IPS DF 6.9 (cell line): ENCODE results near the gene GOLGA6B.
"Not testable (repeated sequence)": the region's sequence is repeated elsewhere in the genome, so short reads cannot be mapped to it uniquely, and the experiment has no call there.

ENCODE experiments used
- DNase-seq: peaks from one replicate; pipeline ENCODE4 v3.0.0-alpha.2; 2013; ENCODE audit warnings: low read depth, low spot score
- H3K27ac ChIP-seq: one replicate; pipeline ENCODE4 v1.5.1; 2013; ENCODE audit warnings: low read length, control low read depth
- H3K27me3 ChIP-seq: 2 replicates; pipeline ENCODE4 v1.6.1; 2013; ENCODE audit warnings: mild to moderate bottlenecking, low read length; ENCODE audit not compliant: control insufficient read depth, insufficient read depth
- H3K36me3 ChIP-seq: 2 replicates; pipeline ENCODE4 v1.6.1; 2013; ENCODE audit warnings: low read length; ENCODE audit not compliant: control insufficient read depth, insufficient read depth
- H3K4me1 ChIP-seq: 2 replicates; pipeline ENCODE4 v1.6.1; 2013; ENCODE audit warnings: low read length; ENCODE audit not compliant: control insufficient read depth, insufficient read depth
- H3K4me3 ChIP-seq: 2 replicates; pipeline ENCODE4 v1.5.1; 2013; ENCODE audit warnings: mild to moderate bottlenecking, low read length
- H3K9me3 ChIP-seq: 2 replicates; pipeline ENCODE4 v1.6.1; 2013; ENCODE audit warnings: low read length, inconsistent platforms; ENCODE audit not compliant: control insufficient read depth, insufficient read depth
- WGBS: extraction: QIAGEN DNeasy Blood & Tissue Kit; methylation state at CpG from one replicate; pipeline ENCODE4 v1.1.7; 2013; ENCODE audit warnings: mixed read lengths, missing lambda C conversion rate; ENCODE audit not compliant: insufficient read length, insufficient coverage; 5-methylcytosine and 5-hydroxymethylcytosine counted together

Gene GOLGA6B

GRCh38 chr15:72665706-72666105, 11.2 kb downstream of the GOLGA6B start:
- not testable (repeated sequence) for H3K27ac ChIP-seq, H3K9me3 ChIP-seq, H3K4me1 ChIP-seq, DNase-seq, H3K36me3 ChIP-seq, H3K4me3 ChIP-seq, H3K27me3 ChIP-seq
- WGBS = no CpG with 5 or more reads among the region's 11 CpGs

DNA sequence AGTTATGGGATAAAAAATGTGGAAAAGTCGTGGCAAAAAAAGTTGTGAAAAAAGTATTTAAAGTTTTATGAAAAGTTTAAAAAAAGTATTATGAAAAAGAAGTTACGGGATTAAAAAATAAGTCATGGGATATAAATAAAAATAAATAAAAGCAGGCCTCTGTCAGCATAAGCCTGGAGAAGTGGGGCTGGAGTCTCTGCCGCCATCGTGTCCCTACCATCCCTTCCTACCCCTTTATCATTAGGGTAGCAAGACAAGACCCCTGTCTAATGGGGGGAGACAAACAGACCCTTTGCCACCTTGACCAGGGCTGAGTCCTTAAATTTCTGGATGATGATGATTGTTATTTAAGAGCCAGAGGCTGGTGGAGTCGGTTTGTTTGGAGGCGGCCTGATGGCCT, 15.3 kb downstream of the GOLGA6B start:
- H3K9me3 ChIP-seq, H3K27ac ChIP-seq, DNase-seq, H3K27me3 ChIP-seq, H3K4me1 ChIP-seq, H3K4me3 ChIP-seq, H3K36me3 ChIP-seq: not testable (repeated sequence)
- WGBS = no CpG with 5 or more reads among the region's 6 CpGs

DNA sequence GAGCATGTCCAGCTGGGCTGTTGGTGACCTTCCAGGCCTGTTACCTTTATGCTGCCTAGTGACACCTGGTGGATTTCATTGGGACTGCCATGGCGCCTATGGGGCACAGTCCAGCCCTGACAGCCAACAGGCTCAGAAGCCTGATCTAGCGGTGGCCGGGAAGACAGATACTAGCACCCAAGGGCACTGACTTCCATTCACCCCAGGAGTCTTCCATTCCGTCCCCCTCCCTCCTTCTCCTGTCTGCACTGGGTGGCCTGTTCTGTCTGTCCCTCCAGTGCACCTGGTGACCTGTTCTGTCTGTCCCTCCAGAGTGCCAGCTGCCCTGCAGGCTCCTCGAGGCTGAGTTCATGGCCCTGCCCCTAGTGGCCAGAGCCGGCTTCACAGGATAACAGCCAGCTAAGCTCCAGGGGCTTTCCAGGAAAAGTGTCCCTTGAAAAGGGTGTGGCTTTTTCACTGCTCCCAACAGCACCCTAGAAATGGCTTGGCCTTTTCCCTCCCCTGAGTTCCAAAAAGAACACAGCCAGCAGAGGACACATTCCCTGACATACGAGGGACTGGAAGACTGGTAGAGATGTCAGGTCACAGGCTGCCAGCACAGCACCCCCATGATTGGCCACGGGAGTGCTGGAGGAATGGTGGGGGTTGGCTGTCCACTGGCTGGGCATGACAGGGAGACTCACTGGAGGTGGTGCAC, 16.3 kb downstream of the GOLGA6B start:
- H3K27ac ChIP-seq, H3K27me3 ChIP-seq, H3K4me1 ChIP-seq, H3K4me3 ChIP-seq, H3K9me3 ChIP-seq, H3K36me3 ChIP-seq: not testable (repeated sequence)
- peak; percentile 82 for DNase-seq
- WGBS = no CpG with 5 or more reads among the region's 8 CpGs

DNA sequence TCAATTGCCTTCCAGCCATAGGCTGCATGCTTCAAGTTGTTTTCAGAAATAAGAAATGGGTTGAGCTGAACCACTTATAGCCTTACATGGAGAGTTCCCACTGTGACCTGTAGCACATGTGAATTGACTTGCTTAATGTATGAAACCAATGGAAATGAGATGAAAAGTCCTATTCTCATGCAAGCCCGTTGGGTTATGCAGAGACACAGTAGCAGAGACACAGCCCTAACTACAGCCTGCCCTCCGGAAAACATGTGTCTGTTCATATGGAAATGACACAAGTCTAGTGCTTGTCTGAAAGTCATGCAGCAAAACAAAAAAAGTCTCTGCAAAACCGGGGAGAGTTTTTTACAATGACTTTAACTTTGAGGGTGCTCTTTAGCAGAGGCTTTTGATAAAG, 17.0 kb downstream of the GOLGA6B start:
- Histone ChIP-seq H3K4me3 (no peak overlapping the region), H3K27me3 (no peaks in the 10 kb centered on the region), H3K27ac (no peak overlapping the region), H3K4me1 (peaks cover 3% of the 10 kb centered on the region), H3K36me3 (no peaks in the 10 kb centered on the region), H3K9me3 (no peaks in the 10 kb centered on the region)
- WGBS = no CpG with 5 or more reads among the region's 3 CpGs
- no peak for DNase-seq

DNA sequence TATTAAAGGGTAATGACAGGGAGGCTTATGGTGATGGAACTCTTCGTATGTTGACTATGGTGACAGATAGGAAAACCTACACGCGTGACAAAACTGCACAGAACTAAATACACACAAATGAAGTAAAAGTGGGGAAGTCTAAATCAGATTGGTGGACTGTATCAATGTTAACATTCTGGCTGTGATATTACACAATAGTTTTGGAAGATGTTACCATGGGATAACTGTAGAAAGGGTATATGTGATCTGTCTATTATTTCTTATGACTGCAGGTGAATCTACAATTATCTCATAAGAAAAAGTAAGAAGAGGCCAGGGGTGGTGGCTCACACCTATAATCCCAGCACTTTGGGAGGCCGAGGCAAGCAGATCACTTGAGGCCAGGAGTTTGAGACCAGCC, 22.3 kb downstream of the GOLGA6B start:
- no peaks in the 10 kb centered on the region for H3K4me1 ChIP-seq
- no peak overlapping the region for H3K4me3 ChIP-seq
- H3K9me3 ChIP-seq = no peaks in the 10 kb centered on the region
- no peak overlapping the region for H3K27ac ChIP-seq
- H3K27me3 ChIP-seq = no peaks in the 10 kb centered on the region
- no CpG with 5 or more reads among the region's 4 CpGs for WGBS
- H3K36me3 ChIP-seq = no peaks in the 10 kb centered on the region
- DNase-seq = no peak

DNA sequence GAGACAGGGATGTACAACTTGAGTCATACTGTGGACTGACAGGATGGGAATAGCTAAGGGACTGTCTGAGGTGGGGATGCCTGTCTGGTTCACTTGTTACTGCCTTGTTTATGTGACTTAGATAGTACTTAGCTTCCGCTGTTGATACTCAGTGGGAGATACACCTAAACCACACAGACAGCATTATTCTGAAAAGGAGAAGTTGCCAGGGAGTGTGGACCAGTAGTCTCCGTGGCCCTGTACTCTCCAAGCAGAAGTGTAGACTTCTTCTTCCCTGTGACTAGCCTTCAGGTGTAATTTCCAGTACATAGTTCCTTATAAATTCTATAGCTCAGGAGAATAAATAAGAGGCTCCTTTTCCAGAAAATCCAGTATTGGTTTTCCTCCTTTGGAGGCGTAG, 26.4 kb downstream of the GOLGA6B start:
- Histone ChIP-seq H3K36me3 (no peaks in the 10 kb centered on the region), H3K27ac (no peak overlapping the region), H3K27me3 (no peaks in the 10 kb centered on the region), H3K4me1 (no peaks in the 10 kb centered on the region), H3K9me3 (no peaks in the 10 kb centered on the region), H3K4me3 (no peak overlapping the region)
- no peak for DNase-seq
- no CpG with 5 or more reads among the region's 3 CpGs for WGBS

GRCh38 chr15:72682772-72683171, 28.3 kb downstream of the GOLGA6B start:
- WGBS = no CpG with 5 or more reads among the region's 3 CpGs
- no peaks in the 10 kb centered on the region for H3K4me1 ChIP-seq

GRCh38 chr15:72685301-72685924, 30.9 kb downstream of the GOLGA6B start:
- Histone ChIP-seq H3K4me1 (no peaks in the 10 kb centered on the region), H3K4me3 (peak overlapping the region; percentile 70), H3K27me3 (no peaks in the 10 kb centered on the region), H3K36me3 (no peaks in the 10 kb centered on the region), H3K9me3 (no peaks in the 10 kb centered on the region), H3K27ac (no peak overlapping the region)
- no CpG with 5 or more reads among the region's 23 CpGs for WGBS
- DNase-seq = no peak

More at GRCh38 chr15:72682772-72683171, 28.3 kb downstream of the GOLGA6B start:
- no peaks in the 10 kb centered on the region for H3K36me3 ChIP-seq
- H3K27ac ChIP-seq = no peak overlapping the region
- no peaks in the 10 kb centered on the region for H3K27me3 ChIP-seq
- no peak for DNase-seq
- no peaks in the 10 kb centered on the region for H3K9me3 ChIP-seq
- H3K4me3 ChIP-seq = no peak overlapping the region

DNA sequence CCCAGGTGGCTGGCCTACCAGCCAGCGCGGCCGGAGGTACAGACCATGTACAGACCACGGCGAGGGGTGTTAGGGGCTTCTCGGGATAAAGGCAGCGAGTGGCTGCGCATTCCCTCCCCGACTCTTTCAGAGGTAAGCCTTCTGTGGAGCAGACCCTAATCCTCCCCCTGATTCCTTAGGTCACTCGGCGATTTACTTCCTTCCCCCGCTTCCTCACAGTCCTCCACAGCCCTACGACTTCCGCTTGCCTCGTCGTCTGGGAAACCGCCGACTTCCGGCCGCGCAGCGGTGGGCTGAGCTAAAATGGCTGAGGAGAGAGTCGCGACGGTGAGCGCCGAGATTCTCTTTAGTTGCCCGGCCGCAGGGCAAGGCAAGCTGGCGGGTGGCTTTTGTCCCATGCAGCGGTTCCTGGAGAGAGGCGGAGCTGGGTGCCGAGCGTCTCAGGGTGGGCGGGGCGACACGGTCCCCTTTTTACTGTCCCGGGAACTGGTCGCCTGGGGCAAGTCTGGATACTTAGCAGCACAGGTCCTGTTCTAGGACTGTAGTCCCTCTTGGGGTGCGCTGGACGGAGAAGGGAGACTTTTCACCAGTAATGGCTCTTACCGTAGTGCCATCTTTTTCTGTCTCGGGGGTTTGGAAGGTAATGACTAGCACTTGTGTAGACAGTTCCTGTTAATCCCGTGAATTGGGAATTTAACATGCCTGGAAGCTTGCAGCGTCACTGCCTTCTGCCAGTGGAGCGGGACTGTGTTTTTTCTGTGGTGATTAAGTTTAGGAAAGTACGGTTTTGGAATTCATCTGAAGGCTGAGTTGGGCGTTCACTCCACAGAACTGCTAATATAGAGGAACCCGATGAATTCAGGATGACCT, 31.7 kb downstream of the GOLGA6B start, which contains the start of the genes BBS4 and HIGD2B:
Gene BBS4 (plus strand): TSS at position 283 of the 870 bp plus-strand sequence. CDS start 21 bp downstream, at position 304.
Gene HIGD2B (minus strand): TSS at position 258 of the 870 bp plus-strand sequence. CDS start 9,808 bp downstream, outside the sequence.
- no peaks in the 10 kb centered on the region for H3K27me3 ChIP-seq
- no peaks in the 10 kb centered on the region for H3K4me1 ChIP-seq
- no CpG with 5 or more reads among the region's 49 CpGs for WGBS
- H3K36me3 ChIP-seq = no peaks in the 10 kb centered on the region
- no peaks in the 10 kb centered on the region for H3K9me3 ChIP-seq
- H3K4me3 ChIP-seq = peak within 1 kb of the TSS; percentile 70
- H3K27ac ChIP-seq = no peak within 1 kb of the TSS
- DNase-seq = peak; percentile 72

DNA sequence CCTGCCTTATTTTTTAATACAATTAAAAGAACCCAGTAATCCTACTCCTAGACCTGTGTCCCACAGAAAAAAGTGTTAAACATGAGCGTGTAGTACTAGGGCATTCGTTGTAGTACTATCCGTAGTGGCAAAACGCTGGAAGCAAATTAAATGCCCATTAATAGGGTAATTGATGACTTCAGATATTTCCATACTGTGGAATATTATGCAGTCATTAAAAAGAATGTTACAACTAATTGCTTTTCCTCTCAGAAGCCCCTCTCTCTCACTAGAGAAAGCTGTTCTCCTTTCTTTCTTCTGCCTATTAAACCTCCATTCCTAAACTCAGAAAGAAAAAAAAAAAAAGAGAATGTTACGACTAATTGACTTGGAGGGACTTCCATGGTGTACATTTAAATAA, 34.2 kb downstream of the GOLGA6B start:
- H3K36me3 ChIP-seq = no peaks in the 10 kb centered on the region

More for the DNA sequence above, 34.2 kb downstream of the GOLGA6B start:
- Histone ChIP-seq H3K4me1 (no peaks in the 10 kb centered on the region), H3K4me3 (no peak overlapping the region), H3K27me3 (no peaks in the 10 kb centered on the region), H3K9me3 (no peaks in the 10 kb centered on the region), H3K27ac (no peak overlapping the region)
- DNase-seq = no peak
- WGBS = no CpG with 5 or more reads among the region's 5 CpGs
